MM.1S (cell line): Measurements from ENCODE around the gene PDE6B.

ENCODE experiments used
- CTCF ChIP-seq: fragments of 300-600 bp; sonication (generic); IDR thresholded peaks from 2 replicates; pipeline ENCODE4 v1.5.1; 2016; ENCODE audit warnings: antibody characterized with exemption, low read length, mixed read lengths
- EZH2 ChIP-seq: fragments of 300-600 bp; sonication (generic); optimal IDR thresholded peaks from 2 replicates; pipeline ENCODE3; 2017; ENCODE audit warnings: low read depth, mild to moderate bottlenecking, antibody characterized with exemption, low read length, mixed read lengths
- EZH2phosphoT487 ChIP-seq: fragments of 300-600 bp; sonication (generic); IDR thresholded peaks from 2 replicates; pipeline ENCODE4 v1.6.1; 2018; ENCODE audit warnings: antibody characterized with exemption, low read length

DNA sequence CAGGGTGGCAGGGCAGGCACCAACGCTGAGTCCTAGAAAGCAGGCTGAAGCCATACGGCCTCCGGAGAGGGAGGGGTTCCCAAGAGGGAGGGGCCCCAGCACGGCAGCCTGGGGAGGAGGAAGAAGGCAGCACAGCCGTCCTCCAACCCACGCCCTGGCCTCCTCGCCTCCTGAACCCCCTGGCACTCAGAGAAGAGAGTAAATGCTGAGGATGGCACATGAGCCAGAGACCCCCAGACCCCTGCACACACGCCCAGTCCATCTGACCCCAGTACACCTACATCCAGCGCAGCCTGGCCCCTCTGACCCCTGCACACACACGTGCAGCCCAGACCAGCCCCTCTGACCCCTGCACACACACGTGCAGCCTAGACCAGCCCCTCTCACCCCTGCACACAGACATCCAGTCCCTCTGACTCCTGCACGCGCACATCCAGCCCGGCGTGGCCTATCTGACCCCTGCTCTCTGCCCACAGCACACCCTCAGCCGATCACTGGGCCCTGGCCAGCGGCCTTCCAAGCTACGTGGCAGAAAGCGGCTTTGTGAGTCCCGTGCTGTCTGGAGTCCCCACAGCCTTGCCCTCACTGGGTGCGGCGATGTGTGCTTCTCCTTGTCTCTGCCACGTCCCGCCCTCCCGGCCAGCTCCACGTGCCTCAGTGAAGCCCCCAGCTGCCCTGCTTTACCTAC, 30.2 kb downstream of the PDE6B start:
- TF ChIP-seq CTCF (no peak), EZH2phosphoT487 (no peak), EZH2 (no peak)
